GM12873 (cell line): ENCODE results near the gene RCVRN.

Source experiments
- TF ChIP-seq, protein P1 (sequence below): IDR thresholded peaks from 2 replicates; pipeline ENCODE4 v1.5.1; 2012; ENCODE audit warnings: low read depth, mild to moderate bottlenecking, moderate library complexity, low read length, control low read depth; ENCODE audit not compliant: insufficient read depth; ENCODE audit errors: missing control alignments

RCVRN gene

DNA sequence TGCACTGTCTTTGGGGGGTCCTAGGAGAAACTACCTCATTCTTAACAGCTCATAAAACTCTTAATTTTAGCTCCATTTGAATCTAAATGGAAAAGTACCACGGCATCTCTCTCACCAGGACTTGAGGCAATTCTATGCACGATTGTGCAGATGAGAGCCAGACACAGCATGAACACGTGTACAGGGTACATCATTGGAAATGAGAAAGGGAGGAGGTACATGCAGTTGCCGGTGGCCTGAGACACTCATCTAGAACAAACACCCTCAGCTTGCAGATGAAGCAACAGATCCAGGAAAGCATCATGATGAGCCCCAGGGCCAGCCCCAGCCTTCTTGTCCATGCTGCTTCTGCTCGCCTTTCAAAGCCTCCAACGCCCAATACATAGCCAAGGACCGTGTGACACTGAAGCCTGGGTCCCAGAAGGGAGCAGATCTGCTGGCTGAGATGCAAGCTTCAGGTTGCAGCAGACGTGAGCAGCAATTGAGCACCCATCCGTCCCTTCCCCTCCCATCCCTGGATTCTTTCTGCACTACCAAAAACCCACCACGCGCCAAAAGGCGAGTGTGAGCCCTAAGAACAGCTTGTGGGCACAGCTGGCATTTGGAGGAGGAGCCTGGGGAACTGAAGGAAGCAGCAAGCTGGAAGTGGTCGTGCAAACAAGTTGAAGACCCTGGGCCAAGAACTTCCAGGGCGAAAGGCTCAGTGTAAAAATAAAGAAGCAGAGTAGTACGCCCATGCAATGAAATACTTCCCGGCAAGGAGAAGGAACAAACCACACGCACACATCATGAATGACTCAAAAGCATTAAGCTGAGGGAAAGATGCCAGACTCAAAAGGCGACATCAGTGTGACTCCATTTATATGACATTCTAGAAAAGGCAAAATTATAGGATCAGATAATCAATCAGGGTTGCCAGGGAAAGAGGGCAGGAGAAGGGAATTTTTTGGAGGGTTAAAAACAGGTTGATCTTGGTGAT lies 7.3 kb upstream of the RCVRN start:
- TF ChIP-seq, protein P1, sequence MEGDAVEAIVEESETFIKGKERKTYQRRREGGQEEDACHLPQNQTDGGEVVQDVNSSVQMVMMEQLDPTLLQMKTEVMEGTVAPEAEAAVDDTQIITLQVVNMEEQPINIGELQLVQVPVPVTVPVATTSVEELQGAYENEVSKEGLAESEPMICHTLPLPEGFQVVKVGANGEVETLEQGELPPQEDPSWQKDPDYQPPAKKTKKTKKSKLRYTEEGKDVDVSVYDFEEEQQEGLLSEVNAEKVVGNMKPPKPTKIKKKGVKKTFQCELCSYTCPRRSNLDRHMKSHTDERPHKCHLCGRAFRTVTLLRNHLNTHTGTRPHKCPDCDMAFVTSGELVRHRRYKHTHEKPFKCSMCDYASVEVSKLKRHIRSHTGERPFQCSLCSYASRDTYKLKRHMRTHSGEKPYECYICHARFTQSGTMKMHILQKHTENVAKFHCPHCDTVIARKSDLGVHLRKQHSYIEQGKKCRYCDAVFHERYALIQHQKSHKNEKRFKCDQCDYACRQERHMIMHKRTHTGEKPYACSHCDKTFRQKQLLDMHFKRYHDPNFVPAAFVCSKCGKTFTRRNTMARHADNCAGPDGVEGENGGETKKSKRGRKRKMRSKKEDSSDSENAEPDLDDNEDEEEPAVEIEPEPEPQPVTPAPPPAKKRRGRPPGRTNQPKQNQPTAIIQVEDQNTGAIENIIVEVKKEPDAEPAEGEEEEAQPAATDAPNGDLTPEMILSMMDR, result no peak

DNA sequence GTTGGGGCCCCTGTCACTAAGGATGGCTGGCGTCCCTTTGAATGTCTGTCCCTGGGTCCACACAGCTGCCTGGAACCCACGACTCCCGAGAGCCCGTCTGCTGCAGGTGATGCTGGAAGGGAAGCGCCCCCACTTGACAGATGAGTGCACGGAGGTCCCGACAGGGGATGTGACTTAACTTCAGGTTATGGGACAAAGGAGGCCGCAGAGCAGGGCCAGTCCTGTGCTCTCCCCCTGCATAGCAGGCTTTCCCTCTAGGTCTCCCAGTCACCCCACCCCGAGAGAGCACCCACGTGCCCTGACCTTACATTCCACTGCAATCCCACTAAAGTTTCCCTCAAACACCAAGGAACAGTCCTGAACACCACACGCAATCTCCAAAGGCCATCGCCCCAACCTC lies 6.0 kb upstream of the RCVRN start:
- TF ChIP-seq, protein P1, result no peak

DNA sequence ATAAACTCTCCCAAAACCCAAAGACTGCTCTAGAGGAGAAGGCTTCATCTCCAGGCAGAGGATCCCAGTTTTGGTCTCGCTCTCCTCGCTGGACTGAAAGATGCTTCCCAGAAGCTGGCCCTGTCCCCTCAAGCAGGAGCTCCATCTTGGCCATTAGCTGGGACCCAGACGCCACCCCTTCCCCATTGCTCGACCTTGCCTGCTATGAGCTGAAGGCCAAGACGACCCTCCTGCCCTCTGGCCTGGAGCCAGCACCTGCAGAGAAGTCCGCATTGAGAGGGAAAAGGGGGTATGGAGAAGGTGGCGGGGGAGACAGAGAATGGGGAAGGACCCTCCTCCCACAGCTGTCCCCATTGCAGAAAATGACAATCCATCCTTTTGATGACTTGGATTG lies 3.6 kb upstream of the RCVRN start:
- TF ChIP-seq, protein P1, result no peak

DNA sequence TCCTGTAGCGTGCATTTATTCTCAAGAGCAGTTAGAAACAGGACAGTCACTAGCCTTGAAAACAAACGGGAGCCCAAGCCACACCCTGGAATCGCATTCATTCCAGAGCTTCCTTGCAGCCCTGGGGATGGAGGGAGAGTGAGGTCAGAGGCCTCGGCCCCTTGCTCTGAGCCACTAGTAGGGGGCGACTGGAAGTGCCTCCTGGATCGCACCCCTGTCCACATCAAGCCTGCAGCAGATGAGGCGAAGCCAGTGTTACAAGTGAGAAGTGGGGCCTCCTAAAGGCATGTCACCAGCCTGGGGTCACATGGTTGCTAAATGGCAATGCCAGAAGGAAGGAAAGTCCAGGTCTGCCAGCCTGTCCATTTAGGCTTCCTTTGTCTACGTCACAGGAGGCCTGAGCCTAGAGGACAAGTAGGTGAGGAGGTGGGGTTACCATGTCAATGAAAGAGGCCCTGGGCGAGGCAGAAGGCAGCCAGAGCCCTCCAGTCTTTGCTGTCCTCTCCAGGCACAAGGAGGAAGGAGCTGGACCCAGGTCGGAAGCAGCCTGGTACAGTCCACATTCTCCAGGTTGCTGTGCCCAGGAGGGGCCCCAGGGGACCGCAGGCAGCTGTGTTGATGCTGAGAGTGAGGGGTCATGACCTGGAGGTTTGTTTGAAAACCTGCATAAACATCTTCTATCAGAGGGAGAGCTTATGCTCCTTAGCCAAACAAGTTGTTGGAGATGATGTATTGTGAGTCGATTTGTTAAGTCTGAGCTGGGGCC lies 3.0 kb upstream of the RCVRN start:
- TF ChIP-seq, protein P1, result no peak

DNA sequence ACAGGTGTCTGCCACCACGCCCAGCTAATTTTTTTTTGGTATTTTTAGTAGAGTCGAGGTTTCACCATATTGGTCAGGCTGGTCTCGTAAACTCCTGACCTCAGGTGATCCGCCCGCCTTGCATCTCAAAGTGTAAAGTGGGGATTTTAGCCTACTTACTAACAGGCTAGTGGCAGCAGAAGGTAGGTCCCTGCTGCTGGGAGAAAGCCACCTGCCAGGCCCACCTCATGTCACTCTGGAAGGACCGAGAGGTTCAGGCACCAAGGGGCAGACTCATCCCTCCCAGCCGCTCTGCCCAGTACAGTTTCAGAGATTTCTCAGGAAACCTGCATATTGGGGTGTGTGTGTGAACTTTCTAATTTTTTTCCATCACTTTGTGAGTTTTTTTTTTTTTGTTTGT lies 2.1 kb upstream of the RCVRN start:
- TF ChIP-seq, protein P1, result no peak

DNA sequence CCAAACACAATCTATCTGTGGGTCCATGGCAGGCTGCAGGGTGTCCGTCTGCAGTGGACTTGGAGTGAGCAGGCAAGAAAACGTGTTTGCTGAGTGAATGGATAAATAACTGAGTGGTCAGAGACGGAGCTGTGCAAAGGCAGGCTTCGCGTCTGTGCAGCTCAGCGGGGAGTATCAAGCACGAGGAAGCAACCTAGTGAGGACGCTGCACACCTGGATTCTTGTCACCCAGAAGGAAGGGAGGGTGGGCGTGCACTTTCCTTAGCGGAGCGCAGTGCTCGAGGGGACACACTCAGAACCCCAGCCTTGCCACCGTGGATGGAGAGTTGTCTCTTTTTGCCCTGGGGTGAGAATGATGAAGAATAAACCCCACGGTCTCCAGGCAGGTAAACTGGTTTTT lies 1.5 kb upstream of the RCVRN start:
- TF ChIP-seq, protein P1, result no peak

DNA sequence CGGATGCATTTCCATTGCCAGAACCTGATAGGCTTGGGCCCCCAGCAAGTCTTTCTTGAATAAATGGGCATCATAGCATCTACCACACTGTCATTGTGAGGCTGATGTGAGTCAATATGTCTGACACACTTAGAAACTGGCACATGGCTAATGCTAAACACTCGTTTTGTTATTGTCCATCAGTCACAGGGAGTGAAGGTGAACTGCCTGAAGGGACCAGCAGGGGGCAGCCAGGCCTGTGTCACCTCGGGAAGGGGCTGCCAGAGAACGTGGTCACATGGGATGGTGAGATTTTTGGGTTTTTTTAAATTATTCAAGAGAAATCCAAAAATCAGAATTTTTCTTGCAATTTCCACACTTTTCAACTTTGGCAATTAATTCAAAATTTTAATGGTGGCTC lies 831 bp upstream of the RCVRN start:
- TF ChIP-seq, protein P1, result peak; percentile 84
